Measurements from ENCODE around the gene TMEM214.

The TMEM214 gene

DNA sequence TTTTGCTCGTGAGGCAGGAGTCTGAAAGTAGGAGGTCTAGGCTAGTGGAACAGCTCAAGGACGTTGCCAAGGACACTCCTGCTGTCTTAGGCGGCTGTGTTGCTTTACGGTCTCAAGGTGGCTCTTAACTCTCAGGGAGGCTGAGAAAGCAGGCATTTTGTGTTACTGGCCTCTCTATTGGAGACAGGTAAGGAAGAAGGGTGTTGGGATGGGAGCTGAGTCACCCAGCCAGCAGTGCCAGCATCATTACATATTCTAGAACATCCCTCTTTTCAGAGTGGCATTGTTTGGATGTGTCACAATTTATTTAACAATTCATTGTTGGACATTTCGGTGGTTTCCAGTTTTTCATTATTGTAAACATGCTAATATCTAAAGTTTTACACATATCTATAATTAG is 30.8 kb upstream of the TMEM214 start:
- H3K27ac ChIP-seq, result no peak overlapping the region
- TF ChIP-seq ZFX (IDR thresholded peaks at IDR 0.05; ENCODE audit: borderline replicate concordance), result no peak
- TF ChIP-seq, protein P1, sequence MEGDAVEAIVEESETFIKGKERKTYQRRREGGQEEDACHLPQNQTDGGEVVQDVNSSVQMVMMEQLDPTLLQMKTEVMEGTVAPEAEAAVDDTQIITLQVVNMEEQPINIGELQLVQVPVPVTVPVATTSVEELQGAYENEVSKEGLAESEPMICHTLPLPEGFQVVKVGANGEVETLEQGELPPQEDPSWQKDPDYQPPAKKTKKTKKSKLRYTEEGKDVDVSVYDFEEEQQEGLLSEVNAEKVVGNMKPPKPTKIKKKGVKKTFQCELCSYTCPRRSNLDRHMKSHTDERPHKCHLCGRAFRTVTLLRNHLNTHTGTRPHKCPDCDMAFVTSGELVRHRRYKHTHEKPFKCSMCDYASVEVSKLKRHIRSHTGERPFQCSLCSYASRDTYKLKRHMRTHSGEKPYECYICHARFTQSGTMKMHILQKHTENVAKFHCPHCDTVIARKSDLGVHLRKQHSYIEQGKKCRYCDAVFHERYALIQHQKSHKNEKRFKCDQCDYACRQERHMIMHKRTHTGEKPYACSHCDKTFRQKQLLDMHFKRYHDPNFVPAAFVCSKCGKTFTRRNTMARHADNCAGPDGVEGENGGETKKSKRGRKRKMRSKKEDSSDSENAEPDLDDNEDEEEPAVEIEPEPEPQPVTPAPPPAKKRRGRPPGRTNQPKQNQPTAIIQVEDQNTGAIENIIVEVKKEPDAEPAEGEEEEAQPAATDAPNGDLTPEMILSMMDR (IDR thresholded peaks at IDR 0.05), result no peak

DNA sequence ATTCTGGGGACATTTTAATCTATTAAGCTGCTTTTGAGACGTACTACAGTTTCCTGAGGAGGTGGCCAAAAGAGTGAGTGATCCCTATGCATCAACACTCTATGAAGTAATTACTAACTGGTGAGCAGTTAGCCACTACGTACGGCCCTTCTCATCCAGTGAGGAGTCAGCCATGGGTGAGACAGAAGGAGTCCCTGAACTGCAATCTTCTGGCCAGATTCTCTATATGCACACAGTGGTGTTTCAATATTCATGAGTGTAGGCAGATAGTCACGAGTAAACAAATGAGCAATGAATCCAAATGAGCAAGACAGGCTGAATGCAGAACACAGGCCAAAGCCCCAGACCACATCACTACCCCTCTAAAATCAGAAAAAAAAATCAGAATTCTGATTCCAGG is 29.8 kb upstream of the TMEM214 start:
- TF ChIP-seq ZFX (IDR thresholded peaks at IDR 0.05; ENCODE audit: borderline replicate concordance), result no peak
- TF ChIP-seq, protein P1 (IDR thresholded peaks at IDR 0.05), result no peak
- no peak overlapping the region for H3K27ac ChIP-seq

DNA sequence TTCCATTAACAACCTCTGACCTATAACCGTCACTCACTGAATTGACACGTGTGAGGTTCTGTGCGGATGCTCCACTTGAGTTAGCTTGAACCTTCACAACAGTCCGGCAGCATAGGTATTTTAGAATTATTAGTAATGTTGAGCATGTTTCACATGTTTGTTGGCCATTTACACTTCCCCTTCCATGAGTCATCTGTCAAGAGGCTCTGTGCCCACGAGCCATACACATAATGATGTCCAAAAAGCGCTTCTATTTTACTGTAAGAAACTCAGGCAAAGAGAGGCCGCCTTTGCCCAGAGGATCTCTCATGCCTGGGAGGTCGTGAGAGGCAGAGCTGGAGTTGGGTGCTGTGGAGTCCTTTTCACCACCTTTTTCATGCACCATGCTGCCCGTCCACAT is 28.9 kb upstream of the TMEM214 start:
- no peak for TF ChIP-seq ZFX (IDR thresholded peaks at IDR 0.05; ENCODE audit: borderline replicate concordance)
- TF ChIP-seq, protein P1 (IDR thresholded peaks at IDR 0.05), result no peak
- no peak overlapping the region for H3K27ac ChIP-seq

DNA sequence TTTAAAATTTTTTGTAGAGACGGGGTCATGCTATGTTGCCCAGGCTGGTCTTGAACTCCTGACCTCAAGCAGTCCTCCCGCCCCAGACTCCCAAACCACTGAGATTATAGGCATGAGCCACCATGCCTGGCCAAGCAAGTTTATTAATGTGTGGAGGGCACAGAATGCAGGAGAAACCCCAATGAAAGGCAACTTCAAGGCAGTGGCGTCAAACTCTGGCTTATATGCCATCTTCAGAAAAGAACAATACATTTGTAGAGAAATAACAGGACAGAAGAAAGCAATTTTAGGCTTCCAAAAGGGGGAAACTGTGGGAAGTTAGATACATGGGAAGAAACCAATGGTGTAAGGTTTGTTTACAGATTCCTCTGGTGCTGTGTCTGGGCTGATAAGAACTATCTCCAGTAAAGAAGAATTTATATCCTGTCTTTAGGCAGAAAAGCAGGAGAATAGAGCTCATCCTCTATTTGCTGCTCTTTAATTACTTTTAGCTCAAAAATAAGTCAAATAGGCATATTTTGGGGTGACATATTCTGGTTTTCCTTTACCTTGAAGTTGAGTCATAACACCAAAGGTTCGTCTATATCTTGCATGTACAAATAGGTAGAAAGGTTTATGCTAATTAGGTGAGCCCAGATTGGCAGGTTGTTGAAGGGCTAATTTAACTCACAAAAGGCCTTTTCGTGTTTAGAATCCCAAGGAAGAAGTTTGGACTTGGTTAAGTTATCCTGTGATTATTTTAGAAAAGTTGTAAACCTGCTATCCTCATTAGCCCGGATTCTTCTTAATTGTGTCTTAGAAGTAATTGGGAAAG is 26.0 kb upstream of the TMEM214 start:
- TF ChIP-seq, protein P1 (IDR thresholded peaks at IDR 0.05), result no peak
- TF ChIP-seq ZFX (IDR thresholded peaks at IDR 0.05; ENCODE audit: borderline replicate concordance), result no peak
- no peak overlapping the region for H3K27ac ChIP-seq

DNA sequence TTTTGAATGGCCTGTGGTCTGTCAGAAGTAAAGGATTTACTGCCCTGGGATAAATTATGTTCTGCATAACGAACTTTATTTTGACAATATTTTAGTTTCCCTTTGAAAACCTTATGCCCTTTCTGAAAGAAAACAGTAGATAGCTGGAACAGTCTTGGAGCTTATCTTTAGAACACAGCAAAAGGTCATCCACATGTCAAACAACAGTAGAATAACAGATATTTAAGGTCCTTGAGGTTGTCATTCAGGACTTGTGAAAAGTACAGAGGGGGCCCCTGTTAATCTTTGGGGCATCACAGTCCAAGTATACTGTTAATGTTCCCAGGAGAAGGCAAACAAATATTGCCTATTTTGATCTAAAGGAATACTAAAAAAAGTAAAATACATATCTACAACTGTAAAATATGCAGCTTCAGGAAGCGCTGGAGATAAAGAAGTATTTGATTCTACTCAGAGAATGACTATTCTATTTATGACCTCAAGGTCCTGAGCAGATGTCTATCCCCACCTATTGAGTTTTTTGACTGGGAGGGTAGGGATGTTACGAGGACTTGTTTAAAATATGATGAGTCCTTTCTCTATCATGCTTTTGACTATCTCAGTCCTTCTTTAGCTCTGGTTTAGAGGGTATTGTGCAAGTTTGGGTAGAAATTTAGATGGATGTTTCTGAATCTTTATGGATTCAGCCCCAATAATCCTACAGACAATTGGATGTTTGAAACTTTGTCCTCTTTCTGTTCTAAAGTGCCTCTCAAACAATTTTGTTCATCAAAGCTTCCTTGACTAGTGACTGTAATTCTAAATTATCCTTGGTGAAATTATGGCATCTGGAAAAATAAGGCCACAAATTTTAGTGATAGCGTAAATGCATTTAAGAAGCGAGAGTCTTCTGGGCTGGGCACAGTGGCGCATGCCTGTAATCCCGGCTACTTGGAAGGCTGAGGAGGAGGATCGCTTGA is 25.1 kb upstream of the TMEM214 start:
- H3K27ac ChIP-seq, result no peak overlapping the region
- no peak for TF ChIP-seq ZFX (IDR thresholded peaks at IDR 0.05; ENCODE audit: borderline replicate concordance)
- TF ChIP-seq, protein P1 (IDR thresholded peaks at IDR 0.05), result no peak

DNA sequence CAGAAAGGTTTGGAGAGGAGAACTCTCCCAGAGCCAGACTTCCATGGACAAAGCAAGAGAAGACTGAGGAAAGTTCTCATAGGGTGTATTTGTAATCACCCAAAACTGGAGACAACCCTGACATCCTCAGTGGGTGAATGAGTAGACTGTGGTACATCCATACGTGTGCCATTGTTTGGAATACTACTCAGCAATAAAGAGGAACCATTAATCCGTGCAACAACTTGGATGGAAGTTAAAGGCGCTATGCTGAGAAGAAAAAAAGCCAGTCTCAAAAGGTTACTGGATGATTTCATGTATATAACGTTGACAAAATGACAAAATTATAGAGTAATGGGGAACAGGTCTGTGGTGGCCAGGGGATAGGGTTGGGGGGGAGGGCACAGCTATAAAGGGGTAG is 24.1 kb upstream of the TMEM214 start:
- no peak for TF ChIP-seq ZFX (IDR thresholded peaks at IDR 0.05; ENCODE audit: borderline replicate concordance)
- TF ChIP-seq, protein P1 (IDR thresholded peaks at IDR 0.05), result no peak
- H3K27ac ChIP-seq, result no peak overlapping the region

All from 22Rv1 (cell line).